NCI-H1694 treated with DMSO at 0.1 percent for 48 hours (cell line): ENCODE data around the gene KXD1.
"Not testable (repeated sequence)": the region's sequence is repeated elsewhere in the genome, so short reads cannot be mapped to it uniquely, and the experiment has no call there.

ENCODE experiments used
- DNase-seq: peaks from one replicate; lab custom pipeline; 2025; lab: John Stamatoyannopoulos, UW

KXD1 gene

GRCh38 chr19:18536475-18536874, 21.2 kb upstream of the KXD1 start:
- no peak for DNase-seq

- DNase-seq = no peak
These were observed 20.2 kb upstream of the KXD1 start for GRCh38 chr19:18537431-18537830.

DNA sequence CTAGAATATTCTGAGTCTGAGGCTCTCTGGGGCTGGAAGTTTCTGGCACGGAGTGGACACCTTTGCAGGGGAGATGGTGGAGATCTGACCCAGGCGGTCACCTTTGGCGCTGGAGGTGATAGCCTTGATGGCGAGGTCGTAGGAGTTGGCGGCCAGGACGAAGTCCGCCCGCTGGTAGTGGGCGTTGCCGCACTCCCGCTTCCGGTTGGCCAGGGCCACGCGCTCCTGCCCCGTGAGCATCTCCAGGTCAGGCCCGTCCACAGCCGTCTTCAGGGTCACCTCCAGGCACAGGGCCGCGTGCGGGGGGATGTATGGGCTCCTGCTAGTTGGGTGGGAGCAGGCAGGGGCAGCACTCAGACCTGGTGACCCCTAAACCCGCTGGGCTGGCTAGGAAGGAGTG, 19.6 kb upstream of the KXD1 start:
- DNase-seq = no peak

- DNase-seq = no peak
These were observed 18.3 kb upstream of the KXD1 start for GRCh38 chr19:18539372-18539771.

GRCh38 chr19:18540200-18540599, 17.5 kb upstream of the KXD1 start:
- not testable (repeated sequence) for DNase-seq

- DNase-seq = no peak
These were observed 16.2 kb upstream of the KXD1 start for GRCh38 chr19:18541258-18541991.

DNA sequence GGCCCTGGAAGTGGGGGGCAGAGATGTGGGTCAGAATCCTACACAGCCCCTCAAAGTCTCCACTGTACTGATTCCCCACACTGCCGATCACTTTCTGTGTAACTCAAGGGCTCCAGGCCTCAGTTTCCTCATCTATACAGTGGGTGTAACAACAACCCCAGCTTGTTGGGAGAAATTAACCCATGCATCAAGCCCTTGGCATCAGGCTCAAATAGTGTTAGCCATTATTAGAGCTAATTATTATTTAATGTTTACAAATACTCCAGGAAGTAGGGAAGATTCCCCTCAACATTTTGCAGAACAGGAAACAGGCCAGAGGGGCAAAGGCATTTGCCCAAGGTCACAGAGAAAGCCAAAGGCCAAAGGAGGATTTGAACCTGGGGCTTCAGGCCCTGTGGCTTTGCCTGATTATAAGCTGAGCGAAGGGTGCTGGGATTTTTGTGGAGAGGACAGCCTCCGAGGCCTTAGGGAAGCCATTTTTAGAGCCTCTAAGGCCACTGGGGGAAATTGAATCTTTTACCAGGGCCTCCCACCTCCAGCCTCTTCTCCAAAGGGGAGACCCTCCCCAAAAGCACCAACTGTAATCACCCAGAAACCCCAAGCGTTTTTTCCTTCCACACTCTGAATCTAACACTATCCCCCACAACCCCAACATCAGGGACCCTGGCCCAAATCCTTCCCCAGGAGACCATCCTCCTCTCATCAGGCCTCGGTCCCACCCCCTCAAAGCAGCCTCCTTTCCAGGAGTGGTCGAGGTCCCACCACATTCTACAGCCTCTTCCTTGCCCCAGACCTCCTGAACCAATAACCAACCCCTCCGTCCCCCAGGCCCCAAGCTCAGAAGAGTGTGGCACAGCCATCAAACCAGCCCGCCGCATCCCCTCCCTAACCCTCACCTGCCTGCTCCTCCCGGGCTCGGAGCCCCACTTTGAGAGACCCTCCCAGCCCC, 15.4 kb upstream of the KXD1 start:
- no peak for DNase-seq

- peak; percentile 78 for DNase-seq
These were observed 14.5 kb upstream of the KXD1 start, which contains the start of gene FKBP8 for GRCh38 chr19:18542941-18543813. TSS of gene FKBP8 (minus strand) at chr19:18543573. CDS start at chr19:18541970, 1,603 bp downstream.

DNA sequence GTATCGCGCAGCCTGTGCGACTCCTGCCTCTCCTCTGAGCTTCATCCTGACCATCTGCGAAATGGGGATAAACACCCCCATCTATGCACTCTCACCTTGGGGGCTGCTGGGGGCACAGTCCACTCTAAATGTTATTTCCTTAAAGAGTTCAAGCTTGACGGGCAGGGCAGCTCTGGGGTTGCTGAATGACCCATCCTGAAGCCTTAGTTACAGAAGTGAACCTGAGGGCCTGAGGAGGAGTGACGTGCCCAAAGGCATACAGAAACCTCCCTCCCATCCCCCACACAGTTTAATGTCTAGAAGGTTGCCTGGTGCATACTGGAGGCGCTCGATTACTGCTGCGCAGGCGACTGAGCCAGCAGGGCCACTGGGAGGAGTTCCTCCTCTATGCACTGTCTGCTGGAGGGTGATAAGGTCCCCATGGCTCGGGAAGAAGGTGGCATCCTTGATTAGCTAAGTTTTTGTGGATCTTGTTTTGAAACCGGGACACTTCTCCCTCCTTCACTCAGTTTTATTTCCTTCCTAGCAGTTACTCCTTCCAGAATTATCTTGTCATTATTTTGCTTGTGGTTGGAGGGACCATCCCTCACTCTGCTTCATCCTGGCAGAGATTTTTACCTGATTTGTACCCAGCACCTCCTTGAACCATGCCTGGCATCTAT, 13.7 kb upstream of the KXD1 start:
- DNase-seq = no peak

DNA sequence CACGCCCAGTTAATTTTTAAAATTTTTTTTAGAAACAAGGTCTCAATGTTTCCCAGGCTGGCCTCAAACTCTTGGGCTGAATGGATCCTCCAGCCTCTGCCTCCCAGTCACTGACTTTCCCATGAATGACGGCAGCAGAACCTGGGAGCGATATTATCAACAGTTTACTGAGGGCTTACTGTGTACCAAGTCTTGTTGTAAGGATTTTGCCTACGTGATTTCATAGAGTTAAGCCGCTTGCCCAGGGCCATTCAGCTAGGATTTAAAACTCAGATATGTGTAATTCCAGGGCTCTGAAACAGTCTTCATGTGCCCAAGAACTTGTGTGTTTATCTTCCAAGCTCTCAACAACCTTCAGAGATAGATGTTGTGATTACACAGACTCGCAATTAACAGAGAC, 6.0 kb upstream of the KXD1 start:
- no peak for DNase-seq

GRCh38 chr19:18558202-18558555, 509 bp downstream of the KXD1 start:
- no peak for DNase-seq

DNA sequence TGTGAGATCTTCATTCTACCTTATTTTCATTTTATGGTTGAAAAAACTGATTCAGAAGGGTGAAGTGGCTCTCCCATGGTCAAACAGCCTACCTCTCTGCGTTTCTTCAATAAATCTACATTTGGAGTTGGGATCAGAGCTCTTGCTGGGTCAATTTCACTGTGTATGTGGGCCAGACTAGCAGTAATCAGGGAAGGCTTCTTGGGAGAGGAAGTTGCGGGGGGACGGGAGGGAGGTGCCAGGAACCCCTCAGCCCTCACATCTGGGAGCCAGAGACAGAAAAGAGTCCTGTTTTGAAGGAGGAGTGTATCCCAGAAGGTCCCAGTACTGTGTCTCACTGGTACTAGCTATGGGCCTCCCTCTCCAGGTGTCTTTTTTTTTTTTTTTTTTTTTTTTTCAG, 934 bp downstream of the KXD1 start:
- no peak for DNase-seq

DNA sequence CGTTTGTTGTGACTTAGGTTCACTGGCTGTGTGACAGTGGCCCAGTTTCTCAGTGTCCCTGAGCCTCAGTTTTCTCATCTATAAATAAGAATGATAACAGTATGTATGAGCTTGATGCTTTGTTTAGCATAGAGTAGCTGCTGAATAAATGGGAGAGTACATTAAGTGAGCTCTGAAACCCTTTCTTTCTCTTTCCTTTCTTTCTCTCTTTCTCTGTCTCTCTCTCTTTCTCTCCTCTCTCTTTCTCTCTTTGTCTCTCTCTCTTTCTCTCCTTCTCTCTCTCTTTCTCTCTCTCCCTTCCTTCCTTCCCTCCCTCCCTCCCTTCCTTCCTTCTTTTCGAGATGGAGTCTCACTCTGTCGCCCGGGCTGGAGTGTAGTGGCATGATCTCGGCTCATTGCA, 2.0 kb downstream of the KXD1 start:
- no peak for DNase-seq

GRCh38 chr19:18562086-18562485, 4.4 kb downstream of the KXD1 start:
- no peak for DNase-seq

GRCh38 chr19:18566953-18567352, 9.3 kb downstream of the KXD1 start:
- no peak for DNase-seq

- no peak for DNase-seq
These were observed 10.7 kb downstream of the KXD1 start for GRCh38 chr19:18568367-18568766.

DNA sequence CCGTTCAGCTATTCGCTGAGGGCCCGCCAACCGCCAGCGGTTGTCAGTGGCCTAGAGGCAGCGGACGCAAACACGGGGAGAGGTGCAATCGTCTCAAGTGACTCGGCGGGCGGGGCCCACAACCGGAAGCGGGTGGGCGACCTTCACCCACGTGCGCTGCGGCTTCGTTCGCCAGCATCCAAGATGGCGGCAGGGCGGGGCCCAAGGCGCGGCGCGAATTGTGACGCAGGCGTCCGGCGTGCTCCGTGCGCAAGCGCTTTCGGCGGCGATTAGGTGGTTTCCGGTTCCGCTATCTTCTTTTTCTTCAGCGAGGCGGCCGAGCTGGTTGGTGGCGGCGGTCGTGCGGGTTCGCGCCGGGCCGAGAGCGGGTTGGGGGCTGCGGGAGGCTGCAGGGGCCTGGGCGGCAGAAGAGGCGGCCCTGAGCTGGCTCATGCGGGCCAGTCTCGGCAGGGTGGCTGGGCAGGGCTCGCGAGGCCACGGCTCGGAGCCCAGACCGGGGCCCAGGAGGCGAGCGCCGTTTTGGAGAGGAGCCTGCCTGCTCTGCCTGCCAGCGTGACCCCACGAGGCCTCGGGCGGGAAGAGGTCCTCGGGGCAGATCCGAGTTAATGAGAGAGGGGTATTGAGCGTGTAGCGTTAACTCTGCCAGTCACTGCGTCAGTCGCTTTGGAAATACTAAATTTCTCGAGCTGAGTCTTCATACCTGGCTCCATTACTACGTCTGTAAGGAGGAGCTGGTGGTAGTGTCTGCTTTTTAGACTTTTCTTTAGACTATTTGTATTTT, 14.1 kb downstream of the KXD1 start, which contains the start of gene UBA52:
Gene UBA52, plus strand, starts transcription at position 294 of the 781 bp plus-strand sequence. CDS start 1,444 bp downstream, outside the sequence.
- peak; percentile 96 for DNase-seq

DNA sequence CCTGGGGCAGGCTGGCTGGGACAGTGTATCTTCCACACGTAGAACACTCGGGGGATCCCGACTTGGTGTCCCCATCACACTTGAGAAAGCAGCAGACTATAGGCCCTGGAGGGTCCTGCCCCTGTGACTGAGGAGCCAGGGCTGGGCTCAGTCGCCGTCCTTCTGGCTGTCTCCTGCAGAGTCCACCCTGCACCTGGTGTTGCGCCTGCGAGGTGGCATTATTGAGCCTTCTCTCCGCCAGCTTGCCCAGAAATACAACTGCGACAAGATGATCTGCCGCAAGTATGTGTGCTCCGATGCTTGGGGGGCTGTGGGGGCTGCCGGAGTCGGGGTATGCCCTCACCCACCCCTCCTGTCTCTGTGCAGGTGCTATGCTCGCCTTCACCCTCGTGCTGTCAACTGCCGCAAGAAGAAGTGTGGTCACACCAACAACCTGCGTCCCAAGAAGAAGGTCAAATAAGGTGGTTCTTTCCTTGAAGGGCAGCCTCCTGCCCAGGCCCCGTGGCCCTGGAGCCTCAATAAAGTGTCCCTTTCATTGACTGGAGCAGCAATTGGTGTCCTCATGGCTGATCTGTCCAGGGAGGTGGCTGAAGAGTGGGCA, 17.1 kb downstream of the KXD1 start:
- DNase-seq = no peak

GRCh38 chr19:18576383-18576782, 18.7 kb downstream of the KXD1 start:
- no peak for DNase-seq

DNA sequence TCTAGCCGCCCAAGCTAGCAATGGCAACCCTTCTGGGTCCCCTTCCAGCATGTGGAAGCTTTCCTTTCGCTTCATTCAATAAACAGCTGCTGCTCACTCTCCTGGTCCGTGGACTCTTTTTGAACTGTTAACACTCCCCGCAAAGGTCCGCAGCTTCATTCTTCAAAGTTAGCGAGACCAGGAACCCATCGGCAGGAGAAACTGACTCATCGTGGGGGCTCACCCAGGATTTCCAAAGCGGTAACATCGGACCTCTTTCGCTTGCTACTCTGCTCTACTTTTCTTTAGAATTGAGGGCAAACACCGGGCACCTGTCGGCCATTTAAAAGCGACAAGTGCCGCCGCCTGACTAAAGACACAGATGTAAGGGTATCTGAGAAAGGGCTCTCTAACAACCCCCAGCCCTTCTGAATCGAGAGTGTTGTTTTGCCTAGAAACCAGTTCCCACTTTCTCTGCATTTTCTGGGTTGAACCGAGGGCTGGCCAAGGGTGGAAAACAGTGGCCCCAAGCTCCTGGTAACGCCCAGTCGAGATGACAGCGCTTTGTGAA, 19.8 kb downstream of the KXD1 start:
- DNase-seq = no peak
